MM.1S (cell line): Measurements from ENCODE around the gene SNX25.

Experiments used
- DNase-seq: peaks from one replicate; pipeline ENCODE4 v3.0.0-alpha.2; 2015
- H2AFZ ChIP-seq: fragments of 300-600 bp; sonication (generic); 2 replicates; pipeline ENCODE4 v1.6.0; 2016; ENCODE audit warnings: antibody characterized with exemption, low read length
- H3F3A ChIP-seq: fragments of 300-600 bp; sonication (generic); 2 replicates; pipeline ENCODE4 v1.6.1; 2016; ENCODE audit warnings: mild to moderate bottlenecking, antibody characterized with exemption, low read length, moderate library complexity, mixed read lengths; ENCODE audit not compliant: insufficient read depth
- H3K27ac ChIP-seq: fragments of 300-600 bp; sonication (generic); 2 replicates; pipeline ENCODE4 v1.5.1; 2016; ENCODE audit warnings: mild to moderate bottlenecking, low read length
- H3K27me3 ChIP-seq: fragments of 300-600 bp; sonication (generic); replicated peaks from 2 replicates; pipeline ENCODE4 v1.6.0; 2016; ENCODE audit warnings: low read length; ENCODE audit not compliant: insufficient read depth
- H3K36me3 ChIP-seq: fragments of 300-600 bp; sonication (generic); replicated peaks from 2 replicates; pipeline ENCODE4 v1.6.1; 2016; ENCODE audit warnings: mild to moderate bottlenecking, low read length, mixed read lengths; ENCODE audit not compliant: insufficient read depth
- H3K4me1 ChIP-seq: fragments of 300-600 bp; sonication (generic); 2 replicates; pipeline ENCODE4 v1.6.1; 2016; ENCODE audit warnings: low read length, mixed read lengths
- H3K4me2 ChIP-seq: fragments of 300-600 bp; sonication (generic); 2 replicates; pipeline ENCODE4 v1.6.0; 2016; ENCODE audit warnings: low read depth, low read length
- H3K4me3 ChIP-seq: fragments of 300-600 bp; sonication (generic); 2 replicates; pipeline ENCODE4 v1.5.1; 2016; ENCODE audit warnings: low read length, mixed read lengths
- H3K79me2 ChIP-seq: fragments of 300-600 bp; sonication (generic); 2 replicates; pipeline ENCODE4 v1.6.1; 2016; ENCODE audit warnings: mixed run types, low read length, mixed read lengths
- H3K9ac ChIP-seq: fragments of 300-600 bp; sonication (generic); 2 replicates; pipeline ENCODE4 v1.6.1; 2016; ENCODE audit warnings: low read length, mixed read lengths
- H3K9me2 ChIP-seq: fragments of 300-600 bp; sonication (generic); replicated peaks from 2 replicates; pipeline ENCODE4 v1.6.1; 2016; ENCODE audit warnings: mild to moderate bottlenecking, low read length, mixed read lengths; ENCODE audit not compliant: insufficient read depth
- H3K9me3 ChIP-seq: fragments of 300-600 bp; sonication (generic); replicated peaks from 2 replicates; pipeline ENCODE4 v1.6.1; 2016; ENCODE audit warnings: mild to moderate bottlenecking, low read length, mixed read lengths; ENCODE audit not compliant: insufficient read depth
- H4K20me1 ChIP-seq: fragments of 300-600 bp; sonication (generic); 2 replicates; pipeline ENCODE4 v1.6.1; 2016; ENCODE audit warnings: mild to moderate bottlenecking, low read length, moderate library complexity, mixed read lengths; ENCODE audit not compliant: insufficient read depth
- EZH2 ChIP-seq: fragments of 300-600 bp; sonication (generic); optimal IDR thresholded peaks from 2 replicates; pipeline ENCODE3; 2017; ENCODE audit warnings: low read depth, mild to moderate bottlenecking, antibody characterized with exemption, low read length, mixed read lengths
- EZH2phosphoT487 ChIP-seq: fragments of 300-600 bp; sonication (generic); IDR thresholded peaks from 2 replicates; pipeline ENCODE4 v1.6.1; 2018; ENCODE audit warnings: antibody characterized with exemption, low read length
- TF ChIP-seq, protein P1 (sequence below): fragments of 300-600 bp; sonication (generic); IDR thresholded peaks from 2 replicates; pipeline ENCODE4 v1.5.1; 2016; ENCODE audit warnings: antibody characterized with exemption, low read length, mixed read lengths

Gene SNX25

DNA sequence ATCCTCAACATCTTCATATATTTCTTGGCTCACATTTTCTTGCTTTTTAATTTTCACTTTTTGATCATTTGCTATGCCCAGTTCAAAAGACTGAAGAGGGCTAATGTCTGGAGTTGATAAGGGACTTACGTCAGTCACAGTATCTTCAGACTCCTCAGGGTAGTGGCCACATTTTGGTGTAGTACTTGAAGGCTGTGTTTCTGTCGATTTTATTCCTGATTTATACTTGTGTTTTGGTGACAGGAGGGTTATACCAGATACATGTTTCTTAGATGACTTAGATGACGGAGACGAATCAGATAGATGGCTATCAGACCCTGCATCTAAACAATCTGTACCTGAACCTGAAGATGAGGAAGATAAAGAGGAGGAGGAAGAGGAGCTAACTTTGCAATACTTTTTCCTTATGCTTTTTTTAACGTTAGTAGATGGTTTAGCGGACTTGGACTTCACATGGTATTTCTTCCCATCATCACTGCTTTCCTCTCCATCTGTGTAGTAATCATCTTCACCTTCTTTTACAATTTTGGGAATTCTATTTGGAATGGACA is 19.0 kb upstream of the SNX25 start:
- H3K27ac ChIP-seq = no peak overlapping the region
- DNase-seq = no peak

DNA sequence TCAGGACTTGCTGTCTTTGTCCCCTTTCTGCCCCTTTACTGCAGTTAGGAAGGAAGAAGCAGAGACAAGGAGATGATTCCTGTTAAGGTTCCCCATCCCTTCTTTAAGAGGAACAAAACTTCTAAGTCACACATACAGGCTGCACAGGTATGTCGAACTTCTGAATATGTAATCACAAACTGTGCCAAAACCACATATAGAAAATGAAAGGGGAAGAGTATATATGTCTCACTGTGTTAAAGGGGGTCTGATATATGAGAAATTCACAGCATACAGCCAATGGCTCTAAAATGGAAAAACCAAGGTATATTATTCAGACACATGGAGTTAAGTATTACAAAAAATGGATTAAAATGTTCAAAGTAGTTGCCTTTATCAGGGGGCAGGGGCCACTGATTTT is 17.3 kb upstream of the SNX25 start:
- H3K4me1 ChIP-seq = no peaks in the 10 kb centered on the region
- no peaks in the 10 kb centered on the region for H3K9me2 ChIP-seq
- H2AFZ ChIP-seq = no peak overlapping the region
- H3K36me3 ChIP-seq = no peaks in the 10 kb centered on the region; the same call in none of the 2 replicates
- no peak for DNase-seq
- H4K20me1 ChIP-seq = no peaks in the 10 kb centered on the region
- H3K4me3 ChIP-seq = no peak overlapping the region
- no peaks in the 10 kb centered on the region for H3F3A ChIP-seq
- TF ChIP-seq, protein P1, sequence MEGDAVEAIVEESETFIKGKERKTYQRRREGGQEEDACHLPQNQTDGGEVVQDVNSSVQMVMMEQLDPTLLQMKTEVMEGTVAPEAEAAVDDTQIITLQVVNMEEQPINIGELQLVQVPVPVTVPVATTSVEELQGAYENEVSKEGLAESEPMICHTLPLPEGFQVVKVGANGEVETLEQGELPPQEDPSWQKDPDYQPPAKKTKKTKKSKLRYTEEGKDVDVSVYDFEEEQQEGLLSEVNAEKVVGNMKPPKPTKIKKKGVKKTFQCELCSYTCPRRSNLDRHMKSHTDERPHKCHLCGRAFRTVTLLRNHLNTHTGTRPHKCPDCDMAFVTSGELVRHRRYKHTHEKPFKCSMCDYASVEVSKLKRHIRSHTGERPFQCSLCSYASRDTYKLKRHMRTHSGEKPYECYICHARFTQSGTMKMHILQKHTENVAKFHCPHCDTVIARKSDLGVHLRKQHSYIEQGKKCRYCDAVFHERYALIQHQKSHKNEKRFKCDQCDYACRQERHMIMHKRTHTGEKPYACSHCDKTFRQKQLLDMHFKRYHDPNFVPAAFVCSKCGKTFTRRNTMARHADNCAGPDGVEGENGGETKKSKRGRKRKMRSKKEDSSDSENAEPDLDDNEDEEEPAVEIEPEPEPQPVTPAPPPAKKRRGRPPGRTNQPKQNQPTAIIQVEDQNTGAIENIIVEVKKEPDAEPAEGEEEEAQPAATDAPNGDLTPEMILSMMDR = no peak
- TF ChIP-seq EZH2phosphoT487 (no peak), EZH2 (no peak)
- no peak overlapping the region for H3K9ac ChIP-seq
- H3K4me2 ChIP-seq = no peak overlapping the region
- H3K27ac ChIP-seq = no peak overlapping the region
- no peaks in the 10 kb centered on the region for H3K27me3 ChIP-seq
- H3K9me3 ChIP-seq = no peaks in the 10 kb centered on the region
- H3K79me2 ChIP-seq = peaks cover 9% of the 10 kb centered on the region

More for the DNA sequence above, 19.0 kb upstream of the SNX25 start:
- peaks cover 22% of the 10 kb centered on the region for H3K79me2 ChIP-seq
- H3K27me3 ChIP-seq = no peaks in the 10 kb centered on the region
- H2AFZ ChIP-seq = no peak overlapping the region
- H3K4me1 ChIP-seq = no peaks in the 10 kb centered on the region
- no peaks in the 10 kb centered on the region for H3F3A ChIP-seq
- no peaks in the 10 kb centered on the region for H3K9me2 ChIP-seq
- no peaks in the 10 kb centered on the region; the same call in none of the 2 replicates for H3K36me3 ChIP-seq
- TF ChIP-seq EZH2 = no peak
- no peak for TF ChIP-seq EZH2phosphoT487
- TF ChIP-seq, protein P1 = no peak
- no peak overlapping the region for H3K4me3 ChIP-seq
- H3K4me2 ChIP-seq = no peak overlapping the region
- no peak overlapping the region for H3K9ac ChIP-seq
- no peaks in the 10 kb centered on the region for H4K20me1 ChIP-seq
- no peaks in the 10 kb centered on the region for H3K9me3 ChIP-seq

DNA sequence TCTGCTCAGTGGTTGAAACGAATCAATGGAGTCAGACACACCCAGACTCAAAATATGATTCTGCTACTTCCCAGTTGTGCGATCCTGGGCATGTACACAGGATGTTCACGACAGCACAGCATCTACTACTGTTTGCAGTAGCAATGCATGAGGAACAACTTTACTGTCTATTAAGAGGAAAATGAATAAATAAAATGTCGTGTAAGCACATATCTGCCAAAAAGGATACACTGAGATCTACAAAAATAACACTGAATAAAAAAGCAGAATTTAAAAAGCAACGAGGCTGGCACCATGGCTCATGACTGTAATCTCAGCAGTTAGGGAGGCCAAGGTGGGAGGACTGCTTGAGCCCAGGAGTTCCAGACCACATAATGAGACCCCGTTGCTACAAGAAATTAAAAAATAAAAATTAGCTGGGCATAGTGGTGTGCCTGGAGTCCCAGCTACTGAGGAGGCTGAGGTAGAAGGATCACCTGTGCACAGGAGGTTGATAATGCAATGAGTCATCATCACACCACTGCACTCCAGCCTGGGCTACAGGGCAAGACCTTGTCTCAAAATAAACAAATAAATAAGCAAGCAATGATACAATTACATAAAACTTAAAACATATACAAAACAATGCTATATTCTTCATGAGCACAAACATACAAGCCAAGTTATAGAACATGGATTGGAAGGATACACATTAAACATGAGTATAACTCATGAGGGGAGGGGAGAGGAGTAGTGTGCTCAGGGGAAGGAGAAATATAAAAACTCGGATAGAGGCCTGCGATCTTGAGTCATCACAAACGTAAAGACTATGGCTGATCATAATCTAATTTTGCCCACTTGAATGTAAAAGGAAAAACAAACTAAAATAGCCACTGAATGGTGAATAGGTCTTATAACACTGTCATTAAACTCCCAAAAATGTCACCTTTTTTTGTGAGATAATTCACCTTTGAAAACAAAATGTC is 14.2 kb upstream of the SNX25 start:
- Histone ChIP-seq H3K9ac (no peak overlapping the region), H4K20me1 (no peaks in the 10 kb centered on the region), H3K79me2 (no peaks in the 10 kb centered on the region; the same call in 1 of the 2 replicates), H3K36me3 (no peaks in the 10 kb centered on the region), H3K27ac (no peak overlapping the region), H2AFZ (no peak overlapping the region), H3K9me3 (no peaks in the 10 kb centered on the region), H3K27me3 (no peaks in the 10 kb centered on the region), H3K4me2 (no peak overlapping the region), H3K9me2 (no peaks in the 10 kb centered on the region), H3F3A (no peaks in the 10 kb centered on the region), H3K4me1 (no peaks in the 10 kb centered on the region), H3K4me3 (no peak overlapping the region)
- TF ChIP-seq EZH2 (no peak), EZH2phosphoT487 (no peak)
- TF ChIP-seq, protein P1 = no peak
- DNase-seq = no peak
